CD4-positive, alpha-beta T cell (primary cell): ENCODE data around the gene SULT4A1. TPM values are rescaled to one million over a fixed set of nuclear protein-coding genes. Genes with fewer than 3 reads are reported as not detected.

ENCODE experiments used
- ATAC-seq: fragments of 200-7000 bp; cut with Tn5 transposase; one replicate; pipeline ENCODE4 v1.10.0; 2022; ENCODE audit warnings: mild to moderate bottlenecking; ENCODE audit not compliant: poor library complexity
- CTCF ChIA-PET: fragments of 350-600 bp; sonication (Branson Sonifier 250); formaldehyde crosslinking; loops from one replicate; lab custom pipeline; 2021; ENCODE audit warnings: antibody characterized with exemption, inconsistent platforms; lab: Charles Lee
- POLR2A ChIA-PET: fragments of 350-600 bp; sonication (Branson Sonifier 250); formaldehyde crosslinking; loops from one replicate; lab custom pipeline; 2021; ENCODE audit warnings: antibody characterized with exemption, inconsistent platforms; lab: Charles Lee
- DNase-seq, 14 experiments: peaks; one replicate each; pipeline ENCODE4 v3.0.0-alpha.2; 2013 to 2020; ENCODE audit warnings: mixed read lengths in 2 of 14
- H3K27ac ChIP-seq, 2 donors: one replicate each; pipeline versions ENCODE4 v1.5.1 to v1.7.0; 2013; ENCODE audit warnings: low read length in 2 of 2, low read depth in 1 of 2, mild to moderate bottlenecking in 1 of 2
- H3K27me3 ChIP-seq, 2 experiments: 1 replicate in 1 of 2; 2 replicates in 1 of 2; pipeline versions ENCODE4 v1.6.1 to v1.7.0; 2013; ENCODE audit warnings: low read length in 2 of 2, control low read depth in 1 of 2, mild to moderate bottlenecking in 1 of 2, moderate library complexity in 1 of 2; ENCODE audit not compliant: insufficient read depth in 2 of 2, control insufficient read depth in 1 of 2
- H3K36me3 ChIP-seq: one replicate; pipeline ENCODE4 v1.6.1; 2013; ENCODE audit warnings: low read length, control low read depth; ENCODE audit not compliant: insufficient read depth
- H3K4me1 ChIP-seq: one replicate; pipeline ENCODE4 v1.6.1; 2013; ENCODE audit warnings: low read length, control low read depth; ENCODE audit not compliant: insufficient read depth
- H3K4me3 ChIP-seq: one replicate; pipeline ENCODE4 v1.5.1; 2013; ENCODE audit warnings: mild to moderate bottlenecking, low read length, moderate library complexity
- H3K9me3 ChIP-seq, 2 experiments: 1 replicate in 1 of 2; 2 replicates in 1 of 2; pipeline versions ENCODE4 v1.6.1 to v1.7.0; 2013; ENCODE audit warnings: low read length in 2 of 2, mild to moderate bottlenecking in 2 of 2, control low read depth in 1 of 2, moderate library complexity in 1 of 2; ENCODE audit not compliant: control insufficient read depth in 1 of 2, insufficient read depth in 1 of 2
- H3K27ac Mint-ChIP-seq: one replicate; pipeline ENCODE4 v1.8.0; 2020; ENCODE audit warnings: mixed read lengths
- H3K27me3 Mint-ChIP-seq: one replicate; pipeline ENCODE4 v1.8.0; 2021; ENCODE audit warnings: mixed read lengths
- H3K36me3 Mint-ChIP-seq: one replicate; pipeline ENCODE4 v1.8.0; 2021; ENCODE audit warnings: low read depth, mixed read lengths
- H3K4me1 Mint-ChIP-seq: one replicate; pipeline ENCODE4 v1.8.0; 2021; ENCODE audit warnings: low read depth, mixed read lengths
- H3K4me3 Mint-ChIP-seq: one replicate; pipeline ENCODE4 v1.8.0; 2020; ENCODE audit warnings: mild to moderate bottlenecking, mixed read lengths
- H3K9me3 Mint-ChIP-seq: one replicate; pipeline ENCODE4 v1.8.0; 2020; ENCODE audit warnings: mixed read lengths
- intact Hi-C, 2 experiments: fragments of 100-400 bp; cut with DNase I in 1 of 2; cut with micrococcal nuclease in 1 of 2; formaldehyde crosslinking; loops; one replicate each; pipeline versions ENCODE4 v1.15.1 to v1.9.0; 2023 to 2025; cut with DNase I, micrococcal nuclease
- total RNA-seq, 174 experiments: library from RNA in 2 of 174; stranded (reverse) in 2 of 174; gene quantifications; one replicate each; pipeline ENCODE4 v1.2.3 and lab custom pipeline; 2021 to 2026
- TF ChIP-seq, protein P1 (sequence below): fragments of 200-600 bp; IDR thresholded peaks from one replicate; pipeline ENCODE4 v1.8.0; 2022; ENCODE audit warnings: antibody characterized with exemption, mild to moderate bottlenecking

The SULT4A1 gene
- total RNA-seq, 2 experiments from 2014 or later = not detected

DNA sequence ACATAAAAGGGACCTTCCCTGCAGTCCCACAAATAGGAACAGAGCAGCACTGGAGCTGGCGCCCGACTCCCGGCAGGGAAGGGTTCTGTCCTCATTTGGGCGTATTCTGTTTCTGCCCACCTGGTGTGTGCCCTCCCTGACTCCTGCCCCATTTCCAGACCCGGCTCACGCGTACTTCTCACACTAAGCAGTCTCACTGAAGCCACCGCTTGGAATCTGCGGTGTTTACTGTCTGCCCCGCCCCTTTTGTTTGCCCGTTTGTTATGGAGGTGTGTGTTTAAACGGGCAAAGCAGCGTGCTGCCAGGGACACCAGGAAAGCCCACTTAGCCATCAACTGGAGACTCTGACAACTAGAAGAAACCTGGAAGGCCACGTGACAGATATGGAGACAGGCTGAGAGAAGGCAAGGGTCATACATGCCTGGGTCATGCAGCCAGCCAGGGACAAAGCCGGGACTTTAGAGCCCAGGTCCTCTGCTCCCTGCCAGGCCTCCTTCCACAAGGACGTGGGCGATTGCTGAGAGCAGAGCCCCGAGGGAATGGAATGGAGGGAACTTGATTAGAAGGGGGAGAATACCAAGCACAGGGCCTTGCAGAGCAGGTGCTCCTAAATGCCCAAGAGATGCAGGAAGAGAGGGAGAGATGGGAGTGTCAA, 41.5 kb downstream of the SULT4A1 start:
- no peak for ATAC-seq
- H3K27me3 ChIP-seq = peaks cover 4% of the 10 kb centered on the region in 2 experiments
- POLR2A ChIA-PET = no interaction called here
- Mint-ChIP-seq H3K36me3 (no peaks in the 10 kb centered on the region), H3K9me3 (no peaks in the 10 kb centered on the region), H3K4me1 (no peaks in the 10 kb centered on the region), H3K27ac (no peak overlapping the region), H3K27me3 (peaks cover 41% of the 10 kb centered on the region), H3K4me3 (no peak overlapping the region)
- H3K27ac ChIP-seq = no peak overlapping the region
- DNase-seq = no peak
- no peaks in the 10 kb centered on the region for H3K9me3 ChIP-seq
- intact Hi-C loops = no loop called here
- H3K4me3 ChIP-seq = no peak overlapping the region
- no peaks in the 10 kb centered on the region for H3K4me1 ChIP-seq
- no peaks in the 10 kb centered on the region for H3K36me3 ChIP-seq
- CTCF ChIA-PET = no interaction called here
- TF ChIP-seq, protein P1, sequence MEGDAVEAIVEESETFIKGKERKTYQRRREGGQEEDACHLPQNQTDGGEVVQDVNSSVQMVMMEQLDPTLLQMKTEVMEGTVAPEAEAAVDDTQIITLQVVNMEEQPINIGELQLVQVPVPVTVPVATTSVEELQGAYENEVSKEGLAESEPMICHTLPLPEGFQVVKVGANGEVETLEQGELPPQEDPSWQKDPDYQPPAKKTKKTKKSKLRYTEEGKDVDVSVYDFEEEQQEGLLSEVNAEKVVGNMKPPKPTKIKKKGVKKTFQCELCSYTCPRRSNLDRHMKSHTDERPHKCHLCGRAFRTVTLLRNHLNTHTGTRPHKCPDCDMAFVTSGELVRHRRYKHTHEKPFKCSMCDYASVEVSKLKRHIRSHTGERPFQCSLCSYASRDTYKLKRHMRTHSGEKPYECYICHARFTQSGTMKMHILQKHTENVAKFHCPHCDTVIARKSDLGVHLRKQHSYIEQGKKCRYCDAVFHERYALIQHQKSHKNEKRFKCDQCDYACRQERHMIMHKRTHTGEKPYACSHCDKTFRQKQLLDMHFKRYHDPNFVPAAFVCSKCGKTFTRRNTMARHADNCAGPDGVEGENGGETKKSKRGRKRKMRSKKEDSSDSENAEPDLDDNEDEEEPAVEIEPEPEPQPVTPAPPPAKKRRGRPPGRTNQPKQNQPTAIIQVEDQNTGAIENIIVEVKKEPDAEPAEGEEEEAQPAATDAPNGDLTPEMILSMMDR = no peak

DNA sequence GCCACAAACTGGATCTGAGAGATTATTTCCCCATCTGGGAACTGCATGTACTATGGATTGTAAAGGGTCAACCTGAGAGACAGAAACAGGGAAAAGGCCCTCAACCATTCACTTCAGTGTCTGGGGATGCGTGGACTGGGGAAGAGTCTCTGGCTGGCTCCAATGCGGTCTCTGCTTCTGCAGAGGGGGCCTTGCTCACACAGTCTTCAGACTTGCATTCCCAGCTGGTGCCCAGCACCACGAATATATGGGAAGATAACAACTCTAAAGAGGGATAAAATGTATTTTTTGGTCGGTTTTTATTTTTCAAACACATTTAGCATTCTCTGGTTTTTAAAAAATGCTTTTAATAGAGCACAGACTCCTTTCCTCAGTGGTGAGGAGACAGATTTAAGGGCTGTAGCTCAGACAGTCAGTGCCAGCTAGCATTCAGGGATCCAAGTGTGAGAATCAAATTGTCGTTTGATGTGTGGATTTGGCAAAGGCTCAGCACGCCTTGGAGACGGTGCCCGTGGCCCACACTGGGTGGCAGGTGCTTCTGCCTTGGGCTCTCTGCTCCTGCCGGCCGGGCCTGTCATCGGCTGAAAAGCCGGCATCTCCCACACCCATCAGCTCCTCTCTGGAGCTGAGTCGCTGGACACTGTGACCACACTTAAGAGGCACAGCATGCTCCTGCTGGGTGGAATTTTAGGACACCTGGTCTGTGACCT, 42.2 kb downstream of the SULT4A1 start:
- peaks cover 4% of the 10 kb centered on the region in 2 experiments for H3K27me3 ChIP-seq
- intact Hi-C loops = loop anchor here in 1 of 2 experiments (10.0 kb wide), 1 partner anchor 1345 kb away; the partner anchor contains the start of gene NUP50
- Mint-ChIP-seq H3K4me1 (peaks cover 3% of the 10 kb centered on the region), H3K27ac (no peak overlapping the region), H3K4me3 (no peak overlapping the region), H3K27me3 (peaks cover 34% of the 10 kb centered on the region), H3K9me3 (no peaks in the 10 kb centered on the region), H3K36me3 (no peaks in the 10 kb centered on the region)
- CTCF ChIA-PET = no interaction called here
- no peaks in the 10 kb centered on the region for H3K9me3 ChIP-seq
- TF ChIP-seq, protein P1 = no peak
- no peak overlapping the region for H3K27ac ChIP-seq
- POLR2A ChIA-PET = no interaction called here
- DNase-seq (no peak), ATAC-seq (no peak)
- H3K36me3 ChIP-seq = no peaks in the 10 kb centered on the region
- no peaks in the 10 kb centered on the region for H3K4me1 ChIP-seq
- H3K4me3 ChIP-seq = no peak overlapping the region

DNA sequence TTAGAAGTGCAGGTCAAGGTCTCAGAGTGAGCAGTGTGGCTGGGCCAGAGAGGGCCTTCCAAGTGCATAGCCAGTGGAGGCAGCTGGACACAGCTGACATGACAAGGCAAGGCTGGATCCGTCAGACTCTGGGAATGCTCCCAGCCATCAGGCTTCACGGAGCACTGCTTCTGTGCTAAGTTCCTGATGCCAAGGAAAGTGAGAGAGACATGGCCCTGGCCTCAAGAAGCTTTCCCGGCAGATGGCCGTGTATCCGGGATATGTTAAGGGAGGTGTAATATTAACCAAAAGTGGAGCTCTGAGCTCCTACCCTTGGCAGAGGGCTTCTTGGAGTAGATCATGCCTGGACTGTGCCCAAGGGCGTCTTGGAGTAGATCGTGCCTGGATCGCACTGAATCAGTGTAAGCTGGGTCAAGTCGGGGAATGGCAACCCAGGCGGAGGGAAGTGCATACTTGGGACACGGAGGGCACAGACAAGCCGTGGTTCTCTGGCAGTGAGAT, 42.8 kb downstream of the SULT4A1 start:
- Histone ChIP-seq H3K27ac (no peak overlapping the region), H3K9me3 (no peaks in the 10 kb centered on the region), H3K4me1 (no peaks in the 10 kb centered on the region), H3K36me3 (no peaks in the 10 kb centered on the region), H3K27me3 (peaks cover 4% of the 10 kb centered on the region in 2 experiments), H3K4me3 (no peak overlapping the region)
- Mint-ChIP-seq H3K27ac (no peak overlapping the region), H3K4me3 (no peak overlapping the region), H3K9me3 (no peaks in the 10 kb centered on the region), H3K27me3 (peaks cover 28% of the 10 kb centered on the region), H3K4me1 (peaks cover 4% of the 10 kb centered on the region), H3K36me3 (no peaks in the 10 kb centered on the region)
- ChIA-PET CTCF (no interaction called here), POLR2A (no interaction called here)
- ATAC-seq (no peak), DNase-seq (no peak)
- TF ChIP-seq, protein P1 = no peak
- intact Hi-C loops = loop anchor here in 1 of 2 experiments (10.0 kb wide), 1 partner anchor 1345 kb away; the partner anchor contains the start of gene NUP50
